ENCODE results near the gene PPP3CA. TPM values are rescaled to one million over a fixed set of nuclear protein-coding genes. Genes with fewer than 3 reads are reported as not detected.

PPP3CA gene
- total and polyA plus RNA-seq, 2 of the 13 experiments (the other 11 are each of a cell fraction or from before 2014, with no cell fraction given): 4.8 to 13.2 TPM

- TF ChIP-seq, protein P1, sequence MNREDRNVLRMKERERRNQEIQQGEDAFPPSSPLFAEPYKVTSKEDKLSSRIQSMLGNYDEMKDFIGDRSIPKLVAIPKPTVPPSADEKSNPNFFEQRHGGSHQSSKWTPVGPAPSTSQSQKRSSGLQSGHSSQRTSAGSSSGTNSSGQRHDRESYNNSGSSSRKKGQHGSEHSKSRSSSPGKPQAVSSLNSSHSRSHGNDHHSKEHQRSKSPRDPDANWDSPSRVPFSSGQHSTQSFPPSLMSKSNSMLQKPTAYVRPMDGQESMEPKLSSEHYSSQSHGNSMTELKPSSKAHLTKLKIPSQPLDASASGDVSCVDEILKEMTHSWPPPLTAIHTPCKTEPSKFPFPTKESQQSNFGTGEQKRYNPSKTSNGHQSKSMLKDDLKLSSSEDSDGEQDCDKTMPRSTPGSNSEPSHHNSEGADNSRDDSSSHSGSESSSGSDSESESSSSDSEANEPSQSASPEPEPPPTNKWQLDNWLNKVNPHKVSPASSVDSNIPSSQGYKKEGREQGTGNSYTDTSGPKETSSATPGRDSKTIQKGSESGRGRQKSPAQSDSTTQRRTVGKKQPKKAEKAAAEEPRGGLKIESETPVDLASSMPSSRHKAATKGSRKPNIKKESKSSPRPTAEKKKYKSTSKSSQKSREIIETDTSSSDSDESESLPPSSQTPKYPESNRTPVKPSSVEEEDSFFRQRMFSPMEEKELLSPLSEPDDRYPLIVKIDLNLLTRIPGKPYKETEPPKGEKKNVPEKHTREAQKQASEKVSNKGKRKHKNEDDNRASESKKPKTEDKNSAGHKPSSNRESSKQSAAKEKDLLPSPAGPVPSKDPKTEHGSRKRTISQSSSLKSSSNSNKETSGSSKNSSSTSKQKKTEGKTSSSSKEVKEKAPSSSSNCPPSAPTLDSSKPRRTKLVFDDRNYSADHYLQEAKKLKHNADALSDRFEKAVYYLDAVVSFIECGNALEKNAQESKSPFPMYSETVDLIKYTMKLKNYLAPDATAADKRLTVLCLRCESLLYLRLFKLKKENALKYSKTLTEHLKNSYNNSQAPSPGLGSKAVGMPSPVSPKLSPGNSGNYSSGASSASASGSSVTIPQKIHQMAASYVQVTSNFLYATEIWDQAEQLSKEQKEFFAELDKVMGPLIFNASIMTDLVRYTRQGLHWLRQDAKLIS (CRISPR knock-in tag; IDR thresholded peaks at IDR 0.05): no peak
- no peak for TF ChIP-seq ZNF607 (CRISPR knock-in tag; IDR thresholded peaks at IDR 0.05; ENCODE audit: borderline replicate concordance)
- TF ChIP-seq SETDB1 (CRISPR knock-in tag; IDR thresholded peaks at IDR 0.05; ENCODE audit: borderline replicate concordance): no peak
- no peak for TF ChIP-seq HNRNPH1 (optimal IDR thresholded peaks at IDR 0.05; ENCODE audit: low read depth, low read length)
- no peak for TF ChIP-seq PATZ1 (CRISPR knock-in tag; IDR thresholded peaks at IDR 0.05)
- TF ChIP-seq, protein P2, sequence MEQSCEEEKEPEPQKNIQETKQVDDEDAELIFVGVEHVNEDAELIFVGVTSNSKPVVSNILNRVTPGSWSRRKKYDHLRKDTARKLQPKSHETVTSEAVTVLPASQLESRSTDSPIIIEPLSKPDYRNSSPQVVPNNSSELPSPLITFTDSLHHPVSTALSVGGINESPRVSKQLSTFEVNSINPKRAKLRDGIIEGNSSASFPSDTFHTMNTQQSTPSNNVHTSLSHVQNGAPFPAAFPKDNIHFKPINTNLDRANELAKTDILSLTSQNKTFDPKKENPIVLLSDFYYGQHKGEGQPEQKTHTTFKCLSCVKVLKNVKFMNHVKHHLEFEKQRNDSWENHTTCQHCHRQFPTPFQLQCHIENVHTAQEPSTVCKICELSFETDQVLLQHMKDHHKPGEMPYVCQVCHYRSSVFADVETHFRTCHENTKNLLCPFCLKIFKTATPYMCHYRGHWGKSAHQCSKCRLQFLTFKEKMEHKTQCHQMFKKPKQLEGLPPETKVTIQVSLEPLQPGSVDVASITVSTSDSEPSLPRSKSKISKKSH (CRISPR knock-in tag; IDR thresholded peaks at IDR 0.05; ENCODE audit: borderline replicate concordance): no peak
- no peak for TF ChIP-seq ZNF263 (CRISPR knock-in tag; IDR thresholded peaks at IDR 0.05)
- TF ChIP-seq, protein P3, sequence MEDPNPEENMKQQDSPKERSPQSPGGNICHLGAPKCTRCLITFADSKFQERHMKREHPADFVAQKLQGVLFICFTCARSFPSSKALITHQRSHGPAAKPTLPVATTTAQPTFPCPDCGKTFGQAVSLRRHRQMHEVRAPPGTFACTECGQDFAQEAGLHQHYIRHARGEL (CRISPR knock-in tag; IDR thresholded peaks at IDR 0.05): no peak
- TF ChIP-seq POLR2G (IDR thresholded peaks at IDR 0.05; ENCODE audit: low read depth, low read length): no peak
- TF ChIP-seq ZNF644 (CRISPR knock-in tag; IDR thresholded peaks at IDR 0.05; ENCODE audit: low read depth): no peak
- TF ChIP-seq ZNF775 (CRISPR knock-in tag; IDR thresholded peaks at IDR 0.05; ENCODE audit: borderline replicate concordance): no peak
- TF ChIP-seq, protein P4, sequence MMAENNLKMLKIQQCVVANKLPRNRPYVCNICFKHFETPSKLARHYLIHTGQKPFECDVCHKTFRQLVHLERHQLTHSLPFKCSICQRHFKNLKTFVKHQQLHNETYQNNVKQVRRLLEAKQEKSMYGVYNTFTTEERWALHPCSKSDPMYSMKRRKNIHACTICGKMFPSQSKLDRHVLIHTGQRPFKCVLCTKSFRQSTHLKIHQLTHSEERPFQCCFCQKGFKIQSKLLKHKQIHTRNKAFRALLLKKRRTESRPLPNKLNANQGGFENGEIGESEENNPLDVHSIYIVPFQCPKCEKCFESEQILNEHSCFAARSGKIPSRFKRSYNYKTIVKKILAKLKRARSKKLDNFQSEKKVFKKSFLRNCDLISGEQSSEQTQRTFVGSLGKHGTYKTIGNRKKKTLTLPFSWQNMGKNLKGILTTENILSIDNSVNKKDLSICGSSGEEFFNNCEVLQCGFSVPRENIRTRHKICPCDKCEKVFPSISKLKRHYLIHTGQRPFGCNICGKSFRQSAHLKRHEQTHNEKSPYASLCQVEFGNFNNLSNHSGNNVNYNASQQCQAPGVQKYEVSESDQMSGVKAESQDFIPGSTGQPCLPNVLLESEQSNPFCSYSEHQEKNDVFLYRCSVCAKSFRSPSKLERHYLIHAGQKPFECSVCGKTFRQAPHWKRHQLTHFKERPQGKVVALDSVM (CRISPR knock-in tag; IDR thresholded peaks at IDR 0.05): peak; percentile 98
- TF ChIP-seq ZNF703 (CRISPR knock-in tag; IDR thresholded peaks at IDR 0.05; ENCODE audit: borderline replicate concordance): no peak
- TF ChIP-seq, protein P5, sequence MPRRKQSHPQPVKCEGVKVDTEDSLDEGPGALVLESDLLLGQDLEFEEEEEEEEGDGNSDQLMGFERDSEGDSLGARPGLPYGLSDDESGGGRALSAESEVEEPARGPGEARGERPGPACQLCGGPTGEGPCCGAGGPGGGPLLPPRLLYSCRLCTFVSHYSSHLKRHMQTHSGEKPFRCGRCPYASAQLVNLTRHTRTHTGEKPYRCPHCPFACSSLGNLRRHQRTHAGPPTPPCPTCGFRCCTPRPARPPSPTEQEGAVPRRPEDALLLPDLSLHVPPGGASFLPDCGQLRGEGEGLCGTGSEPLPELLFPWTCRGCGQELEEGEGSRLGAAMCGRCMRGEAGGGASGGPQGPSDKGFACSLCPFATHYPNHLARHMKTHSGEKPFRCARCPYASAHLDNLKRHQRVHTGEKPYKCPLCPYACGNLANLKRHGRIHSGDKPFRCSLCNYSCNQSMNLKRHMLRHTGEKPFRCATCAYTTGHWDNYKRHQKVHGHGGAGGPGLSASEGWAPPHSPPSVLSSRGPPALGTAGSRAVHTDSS (CRISPR knock-in tag; conservative IDR thresholded peaks at IDR 0.05): no peak
- TF ChIP-seq SSRP1 (CRISPR knock-in tag; IDR thresholded peaks at IDR 0.05): no peak
- TF ChIP-seq, protein P6, sequence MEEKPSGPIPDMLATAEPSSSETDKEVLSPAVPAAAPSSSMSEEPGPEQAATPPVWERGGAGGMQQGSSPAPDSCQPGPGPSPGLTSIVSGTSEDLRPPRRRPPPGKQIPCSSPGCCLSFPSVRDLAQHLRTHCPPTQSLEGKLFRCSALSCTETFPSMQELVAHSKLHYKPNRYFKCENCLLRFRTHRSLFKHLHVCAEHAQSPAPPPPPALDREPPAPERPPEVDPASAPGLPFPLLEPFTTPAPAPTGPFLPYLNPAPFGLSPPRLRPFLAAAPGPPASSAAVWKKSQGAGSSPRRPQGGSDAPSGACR (CRISPR knock-in tag; IDR thresholded peaks at IDR 0.05): no peak
These were observed 82.1 kb downstream of the PPP3CA start (continued) for GRCh38 chr4:101264993-101265815.
